HG03175 (cell line): ENCODE data around the gene NFATC1.

ENCODE experiments used
- ATAC-seq: cut with Tn5 transposase; IDR thresholded peaks from one replicate; pipeline ENCODE4 v1.9.1; 2021; ENCODE audit warnings: mild to moderate bottlenecking, moderate library complexity; ENCODE audit not compliant: unreplicated experiment

Gene NFATC1

GRCh38 chr18:79515331-79515730 is 119.6 kb downstream of the NFATC1 start:
- no peak for ATAC-seq

GRCh38 chr18:79515944-79516351 is 120.2 kb downstream of the NFATC1 start:
- no peak for ATAC-seq

- ATAC-seq = no peak
Measured at GRCh38 chr18:79516441-79516931, 120.8 kb downstream of the NFATC1 start.

- ATAC-seq = no peak
Measured at GRCh38 chr18:79517341-79517740, 121.6 kb downstream of the NFATC1 start.

- ATAC-seq = no peak
Measured at GRCh38 chr18:79518028-79518682, 122.4 kb downstream of the NFATC1 start.

GRCh38 chr18:79518683-79519128 is 123.0 kb downstream of the NFATC1 start:
- ATAC-seq = no peak

GRCh38 chr18:79519751-79520477 is 124.2 kb downstream of the NFATC1 start:
- ATAC-seq = no peak

- ATAC-seq = no peak
Measured at GRCh38 chr18:79520478-79521390, 125.0 kb downstream of the NFATC1 start.

GRCh38 chr18:79521416-79522205 is 125.9 kb downstream of the NFATC1 start:
- no peak for ATAC-seq

- no peak for ATAC-seq
Measured at GRCh38 chr18:79522451-79523205, 126.9 kb downstream of the NFATC1 start.

GRCh38 chr18:79523206-79523735 is 127.5 kb downstream of the NFATC1 start:
- peak; percentile 33 for ATAC-seq

- peak; percentile 58 for ATAC-seq
Measured at GRCh38 chr18:79523736-79524180, 128.0 kb downstream of the NFATC1 start.

- ATAC-seq = peak; percentile 38
Measured at GRCh38 chr18:79524181-79525078, 128.7 kb downstream of the NFATC1 start.

GRCh38 chr18:79525556-79526467 is 130.1 kb downstream of the NFATC1 start:
- no peak for ATAC-seq

- ATAC-seq = no peak
Measured at GRCh38 chr18:79526468-79527460, 131.0 kb downstream of the NFATC1 start.
